Ammon's horn (tissue), 1 donor: ENCODE data around the gene EFCAB9.

ENCODE experiments used
- DNase-seq: peaks from one replicate; pipeline ENCODE4 v3.0.0-alpha.2; 2016; ENCODE audit warnings: low spot score

EFCAB9 gene

GRCh38 chr5:172243302-172243701 is 49.3 kb downstream of the EFCAB9 start:
- DNase-seq, result no peak

- DNase-seq, result peak; percentile 27
These were observed 51.1 kb downstream of the EFCAB9 start for GRCh38 chr5:172245046-172245445.

- no peak for DNase-seq
These were observed 51.7 kb downstream of the EFCAB9 start for GRCh38 chr5:172245703-172246125.

- DNase-seq, result no peak
These were observed 54.7 kb downstream of the EFCAB9 start for GRCh38 chr5:172248637-172249036.

GRCh38 chr5:172251419-172251818 is 57.4 kb downstream of the EFCAB9 start:
- DNase-seq, result no peak

- DNase-seq, result no peak
These were observed 58.5 kb downstream of the EFCAB9 start for GRCh38 chr5:172252501-172252900.
